GM19239 (cell line): ENCODE data around the gene GRM8.
A peak's percentile ranks its signal among the peaks of the same experiment; 100 is the strongest.

ENCODE experiments used
- DNase-seq: peaks from one replicate; pipeline ENCODE4 v3.0.0; 2011; ENCODE audit warnings: low spot score; ENCODE audit not compliant: insufficient read length
- FAIRE-seq: peaks from 2 replicates; lab custom pipeline; 2011; peaks lifted over from hg19 to GRCh38; lab: Jason Lieb, UNC

GRM8 gene

GRCh38 chr7:126411821-126412383 lies 840.8 kb downstream of the GRM8 start:
- FAIRE-seq (peak; percentile 83), DNase-seq (no peak)

GRCh38 chr7:126411032-126411820 lies 841.5 kb downstream of the GRM8 start:
- DNase-seq (no peak), FAIRE-seq (no peak)

- FAIRE-seq (no peak), DNase-seq (no peak)
Observed at GRCh38 chr7:126403040-126403439, 849.7 kb downstream of the GRM8 start.

GRCh38 chr7:126401918-126402317 lies 850.8 kb downstream of the GRM8 start:
- no peak for FAIRE-seq

GRCh38 chr7:126398851-126399529 lies 853.8 kb downstream of the GRM8 start:
- FAIRE-seq (no peak), DNase-seq (no peak)

More at GRCh38 chr7:126401918-126402317, 850.8 kb downstream of the GRM8 start:
- DNase-seq = no peak

- no peak for FAIRE-seq
Observed at GRCh38 chr7:126398285-126398684, 854.5 kb downstream of the GRM8 start.

GRCh38 chr7:126394406-126394805 lies 858.3 kb downstream of the GRM8 start:
- no peak for FAIRE-seq
- no peak for DNase-seq

More at GRCh38 chr7:126398285-126398684, 854.5 kb downstream of the GRM8 start:
- no peak for DNase-seq
